DMS53 (cell line): ENCODE measurements around the gene CCDC88C.

Source experiments
- DNase-seq: peaks from one replicate; lab custom pipeline; 2025; lab: John Stamatoyannopoulos, UW

CCDC88C gene

DNA sequence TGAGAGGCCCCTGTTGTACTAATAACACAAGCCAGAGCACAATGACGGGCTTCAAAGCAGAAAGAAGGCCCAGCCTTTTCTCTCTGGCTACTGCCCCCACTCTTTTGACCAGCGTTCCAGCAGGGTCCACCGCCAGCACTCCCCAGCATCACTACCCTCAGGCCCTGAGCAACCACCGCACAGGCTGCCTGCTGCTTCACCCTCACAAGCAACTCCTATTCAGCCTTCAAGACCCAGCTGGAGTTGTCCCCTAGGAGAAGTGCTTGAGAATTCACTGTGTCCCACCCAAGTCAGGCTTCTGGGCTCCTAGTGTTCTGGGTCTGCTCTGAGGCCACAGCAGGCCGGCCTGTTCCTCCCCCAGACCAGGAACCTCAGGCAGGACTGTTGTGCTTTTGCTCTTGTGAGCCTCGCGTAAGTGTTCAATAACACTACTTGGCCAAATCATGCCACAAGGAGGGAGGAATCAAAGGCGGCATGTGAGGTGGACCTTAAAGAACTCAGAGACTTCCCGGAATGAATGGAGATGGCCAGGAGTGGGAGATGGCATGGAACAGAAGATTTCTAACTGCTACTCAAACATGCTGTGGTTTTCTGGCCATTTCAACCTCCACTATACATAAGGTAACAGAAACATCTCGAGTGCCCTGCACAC is 89.8 kb downstream of the CCDC88C start:
- DNase-seq = no peak

GRCh38 chr14:91327250-91327595 is 90.4 kb downstream of the CCDC88C start:
- no peak for DNase-seq

DNA sequence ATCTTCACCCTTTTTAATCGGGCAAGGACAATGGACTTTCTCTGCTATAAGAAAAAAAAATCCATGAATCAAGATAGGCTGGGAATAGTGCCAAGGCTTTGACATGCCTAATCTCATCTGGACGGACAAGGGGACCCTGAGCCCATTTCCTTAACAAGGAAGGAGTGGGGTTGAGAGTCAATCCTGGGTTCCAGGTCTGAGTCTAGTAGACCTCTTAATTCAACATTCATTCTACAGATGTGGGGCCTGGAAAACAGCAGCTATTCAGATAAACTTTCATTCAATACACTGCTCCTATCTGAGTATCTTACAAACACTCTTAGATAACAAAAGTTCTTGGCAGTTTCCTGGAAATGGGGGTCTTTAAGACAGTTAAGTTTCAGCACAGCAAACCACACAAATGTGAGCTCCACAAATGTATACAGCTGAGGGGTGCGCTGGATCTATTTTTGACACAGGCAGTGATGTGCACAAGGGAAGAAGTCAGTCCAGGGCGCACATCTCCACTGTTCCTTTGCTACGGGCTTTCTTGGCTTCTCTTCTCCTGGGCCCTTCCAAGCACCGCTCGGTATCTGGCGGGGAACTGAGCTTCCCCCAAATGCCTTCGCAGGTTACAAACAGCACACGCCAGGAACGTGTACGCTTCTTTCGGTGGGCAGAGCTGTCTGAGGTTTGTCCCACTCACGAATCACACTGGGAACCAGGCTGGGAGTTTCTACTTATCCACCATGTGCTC is 90.9 kb downstream of the CCDC88C start:
- no peak for DNase-seq

DNA sequence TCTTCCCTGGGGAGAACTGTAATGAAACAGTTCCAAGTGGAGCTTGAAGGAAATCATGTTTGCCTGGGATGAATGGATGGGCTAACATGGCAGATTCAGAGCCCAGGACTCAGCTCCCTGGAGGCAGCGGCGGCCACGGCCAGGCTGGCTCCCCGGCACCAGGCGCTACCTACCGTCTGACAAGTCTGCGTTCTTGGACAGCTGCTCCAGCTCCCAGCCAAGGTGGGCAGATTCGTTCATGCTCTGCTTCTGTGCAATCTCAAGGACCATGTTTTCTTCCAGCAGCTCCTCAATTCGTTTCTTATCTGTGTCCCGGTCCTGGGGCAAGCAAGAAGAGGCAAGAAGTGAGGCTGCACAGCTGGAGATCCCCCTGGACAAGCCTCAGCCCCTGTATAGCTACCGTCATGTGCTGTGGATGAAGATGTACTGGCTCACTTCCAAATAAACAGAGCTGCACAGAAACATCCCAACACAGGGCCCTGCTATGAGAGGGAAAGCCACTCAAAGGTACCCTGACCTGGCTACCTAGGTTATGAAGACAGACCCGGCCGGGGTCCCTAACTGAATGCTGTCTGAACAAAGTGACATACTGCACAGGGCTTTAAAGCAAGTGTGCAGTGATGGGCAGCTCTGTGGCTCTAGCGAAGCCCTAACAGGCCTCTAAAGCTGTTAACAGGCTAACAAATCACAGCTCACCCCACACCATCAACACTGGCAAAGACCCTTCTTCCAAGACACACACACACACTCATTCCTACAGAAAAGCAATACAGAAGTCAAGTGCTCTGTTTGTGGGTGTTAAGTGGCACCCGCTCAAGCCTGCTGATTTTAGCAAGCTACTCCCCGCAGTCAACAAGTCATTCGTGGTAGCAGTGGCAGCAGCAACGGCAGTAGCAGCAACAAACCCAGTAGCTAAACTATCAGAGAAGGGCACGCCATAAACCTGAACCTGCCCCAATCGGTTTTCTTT is 92.7 kb downstream of the CCDC88C start:
- DNase-seq = no peak

DNA sequence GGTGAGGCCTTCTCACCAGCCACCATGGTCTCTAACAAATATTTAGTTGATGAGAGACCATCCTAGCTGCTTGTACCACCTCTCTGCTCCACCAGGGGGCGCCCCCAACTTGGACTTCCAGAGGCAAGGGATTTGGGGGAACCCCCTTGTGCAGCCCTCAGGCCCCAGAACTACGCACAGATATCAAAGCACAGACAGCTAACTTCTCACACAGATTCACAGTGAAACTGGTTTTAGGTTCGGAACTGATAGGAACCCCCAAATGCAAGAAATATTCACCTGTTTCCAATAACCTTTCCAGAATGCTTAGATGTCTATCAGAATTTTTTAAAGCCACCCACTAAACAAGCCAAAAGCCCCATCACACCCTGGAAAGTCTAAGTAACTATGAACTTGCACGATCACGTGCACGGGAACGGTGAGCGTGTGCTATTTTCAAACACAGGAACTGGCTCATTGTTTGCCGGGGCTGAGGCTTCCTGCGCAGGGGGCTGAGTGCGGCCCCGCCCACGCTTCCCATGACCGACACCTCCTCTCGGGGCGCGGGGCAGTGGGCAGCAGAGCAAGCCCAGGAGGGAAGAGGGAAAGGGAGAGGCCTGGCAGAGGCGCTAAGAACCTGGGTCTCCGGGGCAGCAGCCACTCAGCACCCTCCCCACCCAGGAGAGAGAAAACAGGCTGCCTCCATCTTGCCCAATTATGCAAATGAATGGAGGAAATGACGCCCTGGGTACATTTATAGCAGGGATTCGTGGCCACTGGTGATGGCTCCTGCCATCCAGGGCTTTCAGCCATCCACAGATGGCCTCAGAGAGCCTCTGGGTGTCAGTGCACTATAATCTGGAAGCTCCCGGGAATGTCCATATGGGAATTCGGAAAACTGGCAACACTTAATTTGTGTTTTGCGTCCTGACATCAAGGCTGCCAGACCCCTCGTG is 93.7 kb downstream of the CCDC88C start:
- peak; percentile 53 for DNase-seq

DNA sequence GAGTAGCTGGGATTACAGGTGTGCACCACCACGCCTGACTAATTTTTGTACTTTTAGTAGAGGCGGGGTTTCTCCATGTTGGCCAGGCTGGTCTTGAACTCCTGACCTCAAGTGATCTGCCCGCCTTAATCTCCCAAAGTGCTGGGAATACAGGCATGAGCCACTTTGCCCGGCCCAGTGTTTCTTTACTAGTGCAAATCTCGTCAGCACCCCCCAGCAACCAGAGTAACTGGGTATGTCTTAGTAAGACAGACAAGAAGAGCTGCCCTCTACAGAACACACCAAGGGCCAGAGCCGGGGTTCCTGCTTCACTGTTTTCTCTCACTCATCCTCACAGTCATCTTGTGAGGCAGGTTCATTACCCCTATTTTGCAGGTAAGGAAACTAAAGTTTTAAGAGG is 94.6 kb downstream of the CCDC88C start:
- DNase-seq = no peak

GRCh38 chr14:91322623-91323022 is 95.0 kb downstream of the CCDC88C start:
- no peak for DNase-seq

- no peak for DNase-seq
These were observed 96.5 kb downstream of the CCDC88C start for GRCh38 chr14:91321131-91321530.

- no peak for DNase-seq
These were observed 97.4 kb downstream of the CCDC88C start for GRCh38 chr14:91320266-91320665.

GRCh38 chr14:91318911-91319310 is 98.7 kb downstream of the CCDC88C start:
- DNase-seq = no peak

GRCh38 chr14:91317381-91318308 is 100.0 kb downstream of the CCDC88C start:
- no peak for DNase-seq

DNA sequence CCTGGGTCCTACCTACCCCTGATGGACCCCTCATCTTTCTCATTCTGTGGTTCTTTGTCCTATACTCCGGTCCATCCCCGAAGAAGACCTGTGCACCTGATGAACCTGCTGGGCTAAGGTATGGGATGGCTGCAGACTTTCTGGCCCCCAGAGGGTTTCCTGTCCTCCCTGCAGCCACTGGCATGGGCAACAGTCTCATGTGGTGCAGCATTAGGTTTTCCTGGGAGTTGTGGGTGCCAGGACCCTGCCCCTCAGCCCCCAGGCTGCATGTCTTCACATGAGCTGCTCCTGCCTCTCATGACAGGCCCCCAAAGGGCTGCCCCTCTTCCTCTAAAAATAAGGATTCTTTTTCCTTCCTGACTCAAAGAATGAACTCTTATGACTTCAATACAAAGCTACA is 100.9 kb downstream of the CCDC88C start:
- no peak for DNase-seq

DNA sequence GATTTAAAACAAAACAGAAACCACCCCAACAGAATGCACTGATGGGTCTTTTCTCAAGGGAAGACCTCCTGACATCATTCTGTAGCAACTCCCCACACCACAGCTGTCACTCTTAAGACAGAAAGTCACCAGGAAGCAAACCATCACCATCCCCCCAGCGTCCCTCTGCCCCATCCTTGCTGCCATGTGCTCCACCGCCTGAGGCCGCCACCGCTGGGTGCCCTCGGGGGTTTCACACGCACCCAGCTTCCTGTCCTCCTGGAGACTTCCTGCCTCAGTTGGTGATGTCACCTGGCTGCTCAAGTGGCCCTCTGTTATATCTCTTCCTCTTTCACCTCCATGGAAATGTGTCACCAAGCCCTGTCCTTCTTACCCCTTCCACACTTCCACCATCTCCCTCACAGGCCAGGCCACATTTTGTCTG is 101.8 kb downstream of the CCDC88C start:
- DNase-seq = peak; percentile 46

- no peak for DNase-seq
These were observed 103.8 kb downstream of the CCDC88C start for GRCh38 chr14:91313852-91314251.

- no peak for DNase-seq
These were observed 104.3 kb downstream of the CCDC88C start for GRCh38 chr14:91313154-91313850.

DNA sequence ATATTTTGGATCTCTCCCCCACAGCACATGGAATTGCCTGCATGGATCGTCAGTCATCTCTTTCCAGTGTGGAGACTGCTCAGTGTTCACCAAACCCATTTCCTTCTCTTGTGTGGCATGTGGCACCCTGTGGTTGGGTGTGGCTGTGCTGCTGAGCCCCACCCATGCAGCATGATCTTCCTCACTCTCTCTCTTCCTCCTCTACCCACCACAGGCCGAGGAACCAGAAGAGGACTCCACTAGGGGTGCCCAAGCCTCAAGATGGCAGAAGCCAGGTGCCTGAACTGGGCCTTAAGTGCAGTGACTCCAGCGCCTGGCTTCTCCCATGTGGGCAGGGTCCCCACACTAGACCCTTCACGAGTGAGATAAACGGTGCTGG is 106.3 kb downstream of the CCDC88C start:
- DNase-seq = no peak

DNA sequence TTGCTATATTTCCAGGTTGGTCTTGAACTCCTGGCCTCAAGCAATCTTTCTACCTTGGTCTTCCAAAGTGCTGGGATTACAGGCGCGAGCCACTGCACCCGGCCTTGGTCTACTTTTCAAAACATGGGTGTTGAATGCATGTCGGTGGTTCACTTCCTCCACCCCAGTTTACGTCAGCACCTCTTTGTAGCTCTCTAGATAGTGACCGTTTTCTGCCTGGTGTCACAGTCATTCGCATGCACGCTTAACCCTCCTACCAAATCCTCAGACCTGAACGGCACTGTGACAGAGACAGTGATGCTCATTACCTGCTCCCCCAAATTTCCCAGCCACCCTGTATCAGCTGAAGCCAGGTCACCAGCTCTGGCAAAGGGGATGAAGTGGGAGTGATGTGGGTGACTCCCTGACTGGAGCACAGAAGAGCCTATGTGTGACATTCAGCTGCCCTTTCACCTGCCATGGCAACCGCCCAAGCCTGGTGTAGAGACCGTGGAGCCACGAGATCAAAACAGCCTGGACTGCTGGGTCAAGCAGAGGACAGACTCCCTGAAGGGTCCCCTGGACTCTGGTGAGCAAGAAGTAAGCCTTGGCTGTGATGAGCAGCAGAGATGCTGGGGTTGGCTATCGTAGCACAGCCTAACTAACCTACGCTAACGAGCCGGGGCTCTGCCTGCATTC is 106.9 kb downstream of the CCDC88C start:
- DNase-seq = no peak

DNA sequence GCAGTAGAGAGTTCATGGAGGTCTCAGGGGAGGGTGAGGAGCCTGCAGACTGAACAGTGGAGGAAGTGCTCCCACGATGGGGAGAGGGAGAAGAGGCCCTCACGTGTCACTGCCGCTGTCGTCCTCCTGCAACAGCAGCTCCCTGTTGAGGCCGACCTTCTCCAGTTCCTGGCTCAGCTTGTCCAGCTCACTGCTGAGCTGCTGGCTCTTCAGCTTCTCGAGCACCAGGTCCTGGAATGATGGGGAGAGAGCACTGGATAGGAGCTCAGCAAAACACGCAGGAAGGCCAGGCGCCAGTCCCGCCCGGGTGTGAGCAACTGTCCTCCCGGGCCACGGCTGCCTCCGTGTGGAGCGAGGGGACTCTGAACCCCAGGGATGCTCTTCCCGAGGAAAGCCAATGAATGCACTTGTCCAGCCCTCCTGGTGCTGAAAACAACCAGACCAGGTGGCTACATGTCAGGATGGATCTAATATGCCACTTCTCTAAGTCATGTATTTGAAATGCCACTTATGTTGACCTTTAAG is 107.8 kb downstream of the CCDC88C start:
- DNase-seq = no peak

DNA sequence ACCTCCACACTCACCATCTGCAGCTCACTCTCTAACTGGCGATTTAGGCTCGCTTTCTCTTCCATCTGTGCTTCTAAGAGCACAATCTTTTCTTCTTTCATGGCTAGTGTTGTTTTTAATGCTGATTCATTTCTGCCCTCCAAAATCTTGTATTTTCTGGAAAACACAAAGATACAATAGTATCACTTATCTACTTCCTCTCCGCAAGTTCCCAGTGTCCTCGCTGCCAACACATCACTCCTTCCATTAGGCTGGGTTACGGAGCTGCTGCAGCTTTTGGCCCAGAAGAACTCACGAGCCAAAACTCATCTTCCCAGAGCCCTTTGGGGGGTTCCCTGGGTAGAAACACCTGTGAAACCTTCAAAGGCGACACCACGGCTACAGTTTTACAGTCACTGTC is 109.3 kb downstream of the CCDC88C start:
- DNase-seq = no peak
